ENCODE data around the gene RPGR.

RPGR gene

DNA sequence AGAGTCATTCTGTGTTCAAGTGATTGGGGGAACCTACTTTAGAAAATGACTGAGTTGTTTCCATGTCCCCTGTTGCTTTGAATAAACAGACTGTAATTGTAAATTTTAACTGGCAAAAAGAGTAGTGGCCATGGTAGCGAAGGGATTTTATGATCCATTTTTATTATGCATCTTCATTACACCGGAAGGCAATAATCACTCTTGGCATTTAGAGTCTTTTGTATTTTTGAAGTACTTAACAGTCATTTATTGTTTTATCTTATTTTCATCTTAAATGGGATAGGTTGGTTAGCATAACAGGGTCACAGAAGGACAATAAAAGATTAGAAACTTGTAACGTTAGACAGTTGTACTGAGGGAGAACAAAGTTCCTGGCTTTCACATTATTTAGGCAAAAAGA is 14.1 kb upstream of the RPGR start:
- Histone ChIP-seq H3K27ac (no peak overlapping the region), H3K4me3 (ENCODE audit: low read depth, low read length) (no peak overlapping the region), H3K27me3 (replicated peaks) (no peaks in the 10 kb centered on the region), H3K36me3 (replicated peaks) (no peaks in the 10 kb centered on the region)
- TF ChIP-seq, protein P1, sequence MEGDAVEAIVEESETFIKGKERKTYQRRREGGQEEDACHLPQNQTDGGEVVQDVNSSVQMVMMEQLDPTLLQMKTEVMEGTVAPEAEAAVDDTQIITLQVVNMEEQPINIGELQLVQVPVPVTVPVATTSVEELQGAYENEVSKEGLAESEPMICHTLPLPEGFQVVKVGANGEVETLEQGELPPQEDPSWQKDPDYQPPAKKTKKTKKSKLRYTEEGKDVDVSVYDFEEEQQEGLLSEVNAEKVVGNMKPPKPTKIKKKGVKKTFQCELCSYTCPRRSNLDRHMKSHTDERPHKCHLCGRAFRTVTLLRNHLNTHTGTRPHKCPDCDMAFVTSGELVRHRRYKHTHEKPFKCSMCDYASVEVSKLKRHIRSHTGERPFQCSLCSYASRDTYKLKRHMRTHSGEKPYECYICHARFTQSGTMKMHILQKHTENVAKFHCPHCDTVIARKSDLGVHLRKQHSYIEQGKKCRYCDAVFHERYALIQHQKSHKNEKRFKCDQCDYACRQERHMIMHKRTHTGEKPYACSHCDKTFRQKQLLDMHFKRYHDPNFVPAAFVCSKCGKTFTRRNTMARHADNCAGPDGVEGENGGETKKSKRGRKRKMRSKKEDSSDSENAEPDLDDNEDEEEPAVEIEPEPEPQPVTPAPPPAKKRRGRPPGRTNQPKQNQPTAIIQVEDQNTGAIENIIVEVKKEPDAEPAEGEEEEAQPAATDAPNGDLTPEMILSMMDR (IDR thresholded peaks at IDR 0.05; ENCODE audit: low read depth, low read length, missing control alignments) = no peak
- in situ Hi-C loops (cut with HindIII; ENCODE audit: low pct_ligation_motif_present, low sequenced_read_pairs) = no loop called here
- DNase-seq = no peak

DNA sequence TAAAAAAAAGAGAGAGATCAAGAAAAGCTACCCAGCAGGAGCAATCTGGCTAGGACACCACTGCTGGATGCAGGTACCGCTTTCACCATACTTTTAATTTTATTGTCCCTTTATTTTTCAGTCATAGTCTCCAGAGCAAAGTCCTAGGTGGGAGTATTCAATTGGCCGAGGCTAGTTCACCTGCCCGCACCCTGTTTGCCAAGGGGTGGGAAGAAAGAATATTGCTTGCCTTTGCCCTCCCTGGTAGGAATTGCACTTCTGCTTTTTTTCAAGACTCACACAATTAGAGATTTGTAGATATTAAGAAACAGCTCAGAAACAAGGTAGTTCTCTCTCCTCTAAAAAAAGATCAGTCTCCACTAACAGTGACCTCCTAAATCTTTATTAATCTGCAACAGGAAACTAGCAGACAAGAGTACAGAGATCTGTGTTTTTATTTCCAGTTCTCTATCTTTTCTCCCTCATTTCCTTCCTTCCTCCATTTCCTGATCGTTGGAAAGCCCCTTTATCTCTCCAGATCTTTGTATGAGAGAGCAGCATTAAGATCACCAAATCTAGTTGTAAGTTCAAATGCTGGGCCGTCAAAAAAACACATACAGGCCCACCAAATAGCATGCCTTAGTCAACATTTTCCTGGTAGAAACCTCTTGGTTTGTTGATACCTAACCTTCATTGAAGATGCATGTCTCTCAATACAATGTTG is 9.4 kb upstream of the RPGR start:
- Histone ChIP-seq H3K27ac (no peak overlapping the region), H3K4me3 (ENCODE audit: low read depth, low read length) (no peak overlapping the region), H3K27me3 (replicated peaks) (no peaks in the 10 kb centered on the region), H3K36me3 (replicated peaks) (no peaks in the 10 kb centered on the region)
- no peak for DNase-seq
- TF ChIP-seq, protein P1 (IDR thresholded peaks at IDR 0.05; ENCODE audit: low read depth, low read length, missing control alignments) = no peak
- in situ Hi-C loops (cut with HindIII; ENCODE audit: low pct_ligation_motif_present, low sequenced_read_pairs) = no loop called here

DNA sequence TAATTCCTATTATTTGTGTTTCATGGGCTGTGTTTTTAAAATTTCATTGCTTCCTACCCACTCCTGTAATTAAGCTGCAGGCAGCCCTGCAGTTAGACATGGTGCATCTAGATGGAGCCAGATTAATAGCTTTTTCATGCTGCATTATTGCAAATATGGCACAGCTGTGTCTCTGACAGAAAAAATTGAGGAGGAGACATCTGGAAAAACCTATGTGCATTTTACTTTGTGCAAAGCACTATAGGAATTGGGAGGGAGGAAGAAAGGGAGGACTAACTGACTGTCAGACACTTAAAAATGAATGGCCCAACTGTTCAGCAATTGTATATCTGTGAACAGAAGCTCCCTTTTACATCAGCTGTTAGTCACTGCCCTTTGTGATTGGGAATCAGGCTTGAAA is 8.1 kb upstream of the RPGR start:
- in situ Hi-C loops (cut with HindIII; ENCODE audit: low pct_ligation_motif_present, low sequenced_read_pairs) = no loop called here
- TF ChIP-seq, protein P1 (IDR thresholded peaks at IDR 0.05; ENCODE audit: low read depth, low read length, missing control alignments) = peak; percentile 47
- no peaks in the 10 kb centered on the region for H3K36me3 ChIP-seq (replicated peaks)
- no peak overlapping the region for H3K27ac ChIP-seq
- no peak for DNase-seq
- no peaks in the 10 kb centered on the region for H3K27me3 ChIP-seq (replicated peaks)
- no peak overlapping the region for H3K4me3 ChIP-seq (ENCODE audit: low read depth, low read length)

DNA sequence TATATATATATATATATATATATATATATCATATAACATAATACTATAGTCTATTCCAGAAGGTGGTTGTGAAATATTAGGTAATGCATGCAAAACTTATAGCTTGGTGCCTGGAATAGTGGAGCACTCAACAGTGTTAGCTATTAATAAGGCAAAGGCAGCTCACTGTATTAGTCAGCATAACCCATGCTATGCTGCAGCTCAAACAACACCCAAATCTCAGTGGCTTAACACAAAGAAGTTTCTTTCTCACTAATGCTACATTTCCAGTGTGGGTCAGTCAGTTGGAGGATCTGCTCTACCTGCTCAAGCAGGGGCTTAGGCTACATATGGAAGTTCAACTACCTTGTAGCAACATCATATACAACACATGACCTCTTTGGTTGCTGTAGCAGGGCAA is 5.2 kb upstream of the RPGR start:
- Histone ChIP-seq H3K36me3 (replicated peaks) (no peaks in the 10 kb centered on the region), H3K4me3 (ENCODE audit: low read depth, low read length) (no peak overlapping the region), H3K27ac (no peak overlapping the region), H3K27me3 (replicated peaks) (no peaks in the 10 kb centered on the region)
- TF ChIP-seq, protein P1 (IDR thresholded peaks at IDR 0.05; ENCODE audit: low read depth, low read length, missing control alignments) = no peak
- no peak for DNase-seq
- in situ Hi-C loops (cut with HindIII; ENCODE audit: low pct_ligation_motif_present, low sequenced_read_pairs) = no loop called here

DNA sequence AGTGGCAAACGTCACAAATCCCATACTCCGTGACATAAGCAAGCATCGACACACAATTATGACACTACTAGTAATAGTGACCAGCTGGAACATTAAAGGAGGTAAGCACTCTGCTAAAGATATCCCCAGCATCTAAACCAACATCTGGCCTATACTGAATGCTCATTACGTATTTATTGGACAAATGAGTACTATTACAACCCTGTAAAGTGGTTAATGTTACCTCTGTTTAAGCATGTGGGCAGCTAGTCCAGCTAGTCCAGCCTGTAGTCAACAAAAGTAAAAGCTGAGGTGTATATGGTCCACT is 419 bp upstream of the RPGR start:
- Histone ChIP-seq H3K36me3 (replicated peaks) (no peaks in the 10 kb centered on the region), H3K27ac (no peak overlapping the region), H3K27me3 (replicated peaks) (no peaks in the 10 kb centered on the region), H3K4me3 (ENCODE audit: low read depth, low read length) (peak overlapping the region; percentile 71)
- in situ Hi-C loops (cut with HindIII; ENCODE audit: low pct_ligation_motif_present, low sequenced_read_pairs) = no loop called here
- DNase-seq = no peak
- TF ChIP-seq, protein P1 (IDR thresholded peaks at IDR 0.05; ENCODE audit: low read depth, low read length, missing control alignments) = no peak

DNA sequence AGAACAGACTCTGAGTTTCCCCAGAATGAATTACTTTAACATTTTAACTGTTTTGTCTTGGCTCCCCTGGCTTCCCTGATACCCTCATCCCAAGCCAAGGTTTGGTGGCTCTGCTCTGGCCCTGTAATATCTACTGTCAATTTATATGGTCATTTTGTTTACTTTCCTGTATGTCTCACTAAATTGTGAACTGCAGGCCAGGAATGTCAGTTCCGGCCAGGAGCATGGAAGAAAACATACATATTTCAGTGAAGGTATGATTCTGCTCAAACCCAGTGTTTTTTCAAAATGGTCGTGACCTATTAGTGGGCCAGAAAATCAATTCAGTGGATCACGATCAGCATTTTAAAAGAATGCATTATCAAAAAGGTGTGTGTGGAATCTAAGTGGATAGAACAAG is 1.2 kb downstream of the RPGR start:
- DNase-seq = no peak
- Histone ChIP-seq H3K27ac (no peak overlapping the region), H3K36me3 (replicated peaks) (no peaks in the 10 kb centered on the region), H3K27me3 (replicated peaks) (no peaks in the 10 kb centered on the region), H3K4me3 (ENCODE audit: low read depth, low read length) (peak overlapping the region; percentile 71)
- TF ChIP-seq, protein P1 (IDR thresholded peaks at IDR 0.05; ENCODE audit: low read depth, low read length, missing control alignments) = no peak
- in situ Hi-C loops (cut with HindIII; ENCODE audit: low pct_ligation_motif_present, low sequenced_read_pairs) = no loop called here
